ELR (cell line): Measurements from ENCODE around the gene CFAP299.
"Not testable (repeated sequence)": the region's sequence is repeated elsewhere in the genome, so short reads cannot be mapped to it uniquely, and the experiment has no call there.

ENCODE experiments used
- DNase-seq: peaks from one replicate; pipeline ENCODE4 v3.0.0-alpha.2; 2015; ENCODE audit warnings: low read depth

The CFAP299 gene

DNA sequence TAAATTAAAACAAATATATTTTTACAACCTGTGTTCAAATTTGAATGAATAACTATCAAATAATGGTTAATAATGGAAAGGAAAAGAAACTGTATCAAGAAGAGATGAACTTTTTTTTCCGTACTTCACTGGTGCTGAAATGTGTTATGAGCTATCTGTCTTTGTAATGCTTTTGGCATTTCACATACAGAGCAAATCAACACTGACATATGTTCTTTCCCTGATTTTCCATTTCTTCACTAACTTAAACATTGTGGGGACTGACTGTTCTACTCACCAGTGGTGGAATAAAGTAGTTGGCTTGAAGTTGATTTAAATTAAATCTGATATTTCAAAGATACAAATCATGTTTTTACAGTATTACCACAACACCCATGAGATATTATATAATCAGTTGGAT is 390.9 kb downstream of the CFAP299 start:
- no peak for DNase-seq

DNA sequence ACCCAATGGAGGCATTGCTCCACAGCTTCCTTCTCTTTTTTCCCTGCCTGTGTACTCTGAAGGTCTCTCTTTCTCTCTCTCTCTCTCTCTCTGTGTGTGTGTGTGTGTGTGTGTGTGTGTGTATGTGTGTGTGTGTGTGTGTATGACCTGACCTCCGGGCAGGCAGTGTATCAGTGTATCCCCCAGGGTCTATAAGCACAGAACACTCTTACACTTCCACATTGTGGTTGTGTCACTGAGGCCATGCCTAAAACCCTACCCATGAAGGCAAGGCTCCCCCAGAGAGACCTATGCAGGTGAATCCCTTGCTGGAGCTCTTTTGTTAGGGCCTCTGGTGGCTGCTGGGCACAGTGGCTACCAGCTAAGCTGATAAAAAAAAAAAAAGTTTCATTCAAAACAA is 394.6 kb downstream of the CFAP299 start:
- DNase-seq, result no peak

DNA sequence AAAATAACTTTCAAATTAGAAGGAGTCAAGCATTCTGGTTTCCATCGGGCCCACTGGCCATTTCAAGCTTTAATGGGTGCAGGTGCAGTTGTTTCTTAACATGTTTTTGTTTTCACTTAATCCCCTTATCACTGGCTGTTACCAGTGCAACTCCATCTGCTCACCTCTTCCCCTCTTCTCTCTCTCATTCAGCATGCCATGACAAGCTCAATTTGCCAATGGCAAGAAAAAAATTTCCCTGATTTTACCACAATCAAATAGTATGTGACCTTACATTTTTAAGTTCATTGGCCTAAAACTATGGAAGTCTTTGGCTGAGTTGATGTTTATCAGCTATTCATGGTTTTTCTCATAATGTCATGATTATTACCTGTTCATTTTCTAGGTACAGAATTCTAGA is 395.9 kb downstream of the CFAP299 start:
- DNase-seq, result no peak

DNA sequence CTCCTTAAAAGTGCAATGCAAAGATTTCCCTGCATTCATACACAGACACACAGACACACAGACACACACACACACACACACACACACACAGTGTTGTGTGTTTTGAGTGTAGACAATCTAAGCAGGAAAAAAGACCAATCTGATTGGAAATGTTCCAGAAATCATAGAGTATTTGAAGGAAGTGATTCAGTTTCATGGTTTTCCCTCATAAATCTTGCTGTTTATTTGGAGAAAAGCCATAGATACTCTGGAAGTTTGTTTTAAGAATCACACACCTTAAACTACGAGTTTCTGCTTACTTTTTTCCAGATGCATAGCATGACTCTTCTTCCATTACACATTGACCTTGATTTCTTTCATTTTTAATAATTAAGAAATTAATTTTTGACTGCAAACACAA is 396.5 kb downstream of the CFAP299 start:
- DNase-seq, result peak; percentile 27

DNA sequence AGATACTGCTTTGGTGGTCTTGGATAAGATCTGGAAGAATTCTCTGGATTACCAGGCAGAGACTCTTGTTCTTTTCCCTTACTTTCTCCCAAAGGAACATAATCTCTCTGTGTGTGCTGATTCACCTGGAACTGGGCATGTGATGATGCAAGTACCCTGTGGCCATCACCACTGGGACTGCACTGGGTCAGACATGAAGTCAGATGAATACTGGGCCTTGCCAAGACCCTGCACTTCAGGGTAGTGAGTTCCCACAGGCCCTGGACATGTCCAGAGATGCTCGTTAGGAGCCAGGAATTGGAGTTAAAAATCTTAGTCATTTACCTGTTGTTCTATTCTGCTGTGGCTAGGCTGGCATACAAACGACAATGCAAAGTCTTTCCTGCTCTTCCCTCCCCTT is 404.8 kb downstream of the CFAP299 start:
- DNase-seq, result no peak

DNA sequence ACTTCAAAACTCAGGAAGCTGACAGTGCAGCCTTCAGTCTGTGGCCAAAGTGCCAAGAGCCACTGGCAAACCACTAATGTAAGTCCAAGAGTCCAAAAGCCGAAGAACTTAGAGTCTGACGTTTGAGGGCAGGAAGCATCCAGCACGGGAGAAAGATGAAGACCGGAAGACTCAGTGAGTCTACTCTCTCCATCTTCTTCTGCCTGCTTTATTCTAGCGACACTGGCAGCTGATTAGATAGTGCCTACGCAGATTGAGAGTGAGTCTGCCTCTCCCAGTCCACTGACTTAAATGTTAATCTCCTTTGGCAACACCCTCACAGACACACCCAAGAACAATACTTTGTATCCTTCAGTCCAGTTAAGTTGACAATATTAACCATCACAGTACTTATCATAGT is 414.0 kb downstream of the CFAP299 start:
- DNase-seq, result not testable (repeated sequence)

DNA sequence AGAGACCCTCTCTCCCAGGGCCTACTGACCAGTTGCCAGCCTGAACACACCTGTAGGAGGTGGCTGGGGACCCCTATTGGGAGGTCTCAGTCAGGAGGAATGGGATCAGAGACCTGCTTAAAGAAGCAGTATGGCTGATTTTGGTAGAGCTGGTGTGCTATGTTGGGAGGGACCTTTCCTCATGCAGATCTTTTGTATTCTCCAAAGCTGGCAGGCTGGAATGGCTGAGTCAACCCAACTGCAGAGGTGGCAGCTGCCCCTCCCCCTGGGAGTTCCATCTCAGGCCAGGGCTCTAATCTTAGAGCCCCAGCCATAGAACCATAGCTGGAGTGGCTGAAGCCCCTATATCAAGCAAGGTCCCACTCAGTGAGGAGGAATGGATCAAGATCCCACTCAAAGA is 415.7 kb downstream of the CFAP299 start:
- DNase-seq, result no peak

DNA sequence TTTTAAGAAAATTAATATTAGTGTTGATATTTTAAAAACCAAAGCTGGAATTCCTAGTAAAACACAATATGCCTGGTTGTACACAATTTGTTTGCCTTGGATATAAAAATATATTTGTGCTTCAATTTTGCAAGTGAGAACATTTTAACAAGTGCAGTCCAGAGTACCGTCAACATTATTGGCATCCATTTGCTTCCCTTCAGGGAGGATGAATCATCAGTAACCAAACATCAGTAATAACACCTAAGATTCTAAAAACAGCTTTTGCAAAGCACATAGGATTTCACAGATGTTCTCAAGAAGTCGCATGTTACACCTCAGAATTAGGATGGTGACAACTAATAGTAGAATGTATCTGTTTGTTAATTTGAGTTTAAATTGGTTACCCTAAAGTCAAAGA is 432.4 kb downstream of the CFAP299 start:
- DNase-seq, result no peak

DNA sequence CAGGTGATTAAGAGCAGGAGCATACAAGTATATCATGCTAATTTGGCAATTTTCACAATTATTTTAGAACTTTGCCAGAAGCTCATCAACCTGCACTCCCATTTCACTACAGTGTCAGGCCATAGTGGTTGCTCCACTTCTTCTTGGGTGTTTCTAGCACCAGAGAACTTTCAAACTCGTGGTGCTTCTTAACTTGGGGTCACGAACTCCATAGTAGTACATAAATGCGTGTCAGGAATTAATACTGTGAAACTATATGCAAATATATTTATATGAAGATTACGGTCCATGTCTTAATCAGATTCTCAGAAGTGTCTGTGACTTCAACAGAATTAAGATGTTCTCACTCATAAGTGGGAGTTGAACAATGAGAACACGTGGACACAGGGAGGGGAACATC is 440.6 kb downstream of the CFAP299 start:
- no peak for DNase-seq

DNA sequence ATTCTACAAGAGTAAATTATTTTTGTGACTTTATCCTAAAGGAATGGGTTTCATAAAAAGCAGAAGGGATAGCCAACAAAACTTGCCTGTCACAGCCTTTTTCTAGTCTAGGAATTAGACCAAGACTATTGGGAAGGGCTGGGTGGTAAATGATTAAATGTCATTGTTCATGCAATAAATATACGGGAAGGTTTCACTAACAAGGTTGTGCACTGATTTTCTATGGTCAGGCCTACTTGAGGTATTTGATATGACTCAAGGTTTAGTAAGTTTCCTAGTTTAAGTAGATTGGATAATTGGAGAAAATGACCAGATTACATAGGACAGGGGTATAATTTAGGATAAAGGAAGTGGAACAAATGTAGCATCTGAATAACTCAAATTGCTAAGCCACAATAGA is 445.9 kb downstream of the CFAP299 start:
- no peak for DNase-seq

DNA sequence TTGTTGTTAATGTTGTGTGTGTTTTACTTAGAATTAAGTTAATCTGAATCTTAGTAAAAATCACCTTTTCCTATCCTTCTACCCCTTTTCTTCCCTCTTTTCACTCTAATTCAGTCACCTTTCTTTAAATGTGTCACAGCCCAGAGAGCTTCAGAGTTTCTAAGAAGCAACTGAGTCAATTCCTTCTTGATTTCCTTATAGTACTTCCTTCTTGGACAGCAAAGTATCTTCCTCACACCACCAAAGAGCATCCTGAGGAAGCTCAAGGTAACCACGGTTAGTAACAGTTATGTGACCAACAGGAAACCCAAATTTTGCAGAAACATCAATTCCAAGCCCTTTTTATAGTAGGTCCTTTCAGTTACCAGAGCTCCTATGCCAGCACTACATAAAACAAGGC is 451.8 kb downstream of the CFAP299 start:
- DNase-seq, result no peak

DNA sequence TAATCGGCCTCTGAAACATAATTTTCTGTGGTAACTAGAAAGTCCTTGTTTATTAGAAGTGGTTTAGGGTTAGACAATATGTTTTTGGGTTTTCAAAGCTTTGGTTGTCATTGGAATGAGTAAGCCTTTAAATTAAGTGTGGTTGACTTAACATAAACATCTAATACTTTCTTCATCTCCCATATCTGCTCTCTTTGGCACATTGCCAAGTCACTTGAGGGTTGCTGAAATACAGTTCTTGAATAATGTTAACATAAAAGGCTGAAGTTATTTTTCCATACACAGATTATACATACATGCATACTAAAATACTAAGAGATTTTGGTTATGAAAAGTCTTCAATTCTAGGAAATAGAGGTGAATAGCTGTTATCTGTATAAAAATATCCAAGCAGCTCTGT is 453.3 kb downstream of the CFAP299 start:
- peak; percentile 6 for DNase-seq

DNA sequence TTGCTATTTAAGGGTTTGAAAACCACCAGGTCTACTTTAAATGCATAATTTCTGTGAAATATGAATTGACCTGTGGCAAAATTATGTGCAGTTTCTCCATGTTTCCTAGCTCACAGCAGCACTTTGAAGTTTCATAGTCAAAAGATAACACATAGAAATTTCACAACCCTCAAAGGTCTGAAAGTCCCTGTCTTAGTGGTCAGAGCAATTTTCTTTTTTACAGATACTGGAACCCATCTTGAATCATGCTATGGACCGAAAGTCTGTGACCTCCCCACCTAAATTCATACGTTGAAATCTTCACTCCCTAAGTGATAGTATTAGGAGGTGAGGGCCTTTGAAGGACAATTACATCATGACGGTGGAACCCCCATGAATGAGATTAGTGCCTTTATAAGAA is 454.6 kb downstream of the CFAP299 start:
- no peak for DNase-seq

DNA sequence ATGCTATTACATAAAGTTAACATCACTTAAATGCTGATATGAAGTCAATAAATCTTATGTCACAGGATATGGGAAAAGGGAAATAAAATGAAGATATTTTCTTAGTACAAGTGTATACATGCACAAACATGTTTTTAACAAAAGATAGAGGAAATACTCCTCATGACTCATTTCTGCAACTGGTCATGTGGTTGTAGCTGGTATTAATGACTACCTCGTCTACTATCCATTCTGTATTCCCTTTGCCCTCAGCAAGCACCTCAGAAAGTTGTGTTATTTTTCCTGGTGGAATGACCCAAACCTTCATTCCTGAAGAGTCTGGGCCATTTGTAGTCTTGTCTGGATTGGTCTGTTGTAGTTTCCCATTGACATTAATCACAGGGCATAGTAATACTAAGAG is 458.1 kb downstream of the CFAP299 start:
- peak; percentile 2 for DNase-seq

DNA sequence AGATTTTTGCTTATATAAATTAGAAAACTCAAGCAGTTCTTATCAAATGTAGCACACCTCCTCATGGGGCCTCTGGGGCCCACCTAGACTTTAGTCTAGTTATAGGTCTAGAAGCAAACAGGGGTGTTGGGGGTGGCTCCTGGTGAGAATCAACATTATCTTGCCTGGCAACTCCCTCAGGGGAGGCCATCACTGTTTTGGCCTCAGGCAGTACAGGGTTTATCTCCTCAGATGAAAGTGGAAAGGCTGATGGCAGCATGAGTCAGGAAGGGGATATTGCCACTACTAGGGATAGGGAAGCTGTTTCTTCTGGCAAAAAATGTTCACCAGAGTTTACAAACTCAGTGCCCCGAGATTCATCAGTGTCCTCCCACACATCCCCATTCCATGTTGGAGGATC is 462.6 kb downstream of the CFAP299 start:
- peak; percentile 2 for DNase-seq

DNA sequence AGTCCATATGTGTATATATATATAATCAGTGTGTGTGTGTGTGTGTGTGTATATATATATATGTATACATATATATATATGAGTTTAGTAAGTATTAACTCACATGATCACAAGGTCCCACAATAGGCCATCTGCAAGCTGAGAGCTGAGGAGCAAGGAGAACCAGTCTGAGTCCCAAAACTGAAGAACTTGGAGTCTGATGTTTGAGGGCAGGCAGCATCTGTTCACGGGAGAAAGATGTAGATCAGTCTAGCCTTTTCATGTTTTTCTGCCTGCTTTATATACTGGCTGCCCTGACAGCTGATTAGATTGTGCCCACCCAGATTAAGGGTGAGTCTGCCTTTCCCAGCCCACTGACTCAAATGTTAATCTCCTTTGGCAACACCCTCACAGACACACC is 465.2 kb downstream of the CFAP299 start:
- not testable (repeated sequence) for DNase-seq

DNA sequence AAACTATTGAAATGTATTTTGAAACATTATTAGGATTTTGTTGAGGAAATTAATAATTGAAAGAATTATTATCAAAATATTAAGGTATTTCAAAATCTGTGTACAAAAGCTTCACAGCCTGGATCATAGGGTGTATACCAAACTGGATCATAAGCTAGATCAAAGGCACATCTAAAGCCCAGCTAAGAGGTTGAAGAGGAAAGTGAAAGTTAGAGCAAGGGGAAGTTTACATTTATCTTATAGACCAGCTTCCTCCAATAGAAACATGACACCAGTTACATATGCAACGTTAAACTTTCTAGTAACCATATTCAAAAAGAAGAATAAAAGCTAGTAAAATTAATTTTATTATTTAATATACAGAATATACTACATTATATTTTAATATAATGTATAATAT is 467.8 kb downstream of the CFAP299 start:
- no peak for DNase-seq

DNA sequence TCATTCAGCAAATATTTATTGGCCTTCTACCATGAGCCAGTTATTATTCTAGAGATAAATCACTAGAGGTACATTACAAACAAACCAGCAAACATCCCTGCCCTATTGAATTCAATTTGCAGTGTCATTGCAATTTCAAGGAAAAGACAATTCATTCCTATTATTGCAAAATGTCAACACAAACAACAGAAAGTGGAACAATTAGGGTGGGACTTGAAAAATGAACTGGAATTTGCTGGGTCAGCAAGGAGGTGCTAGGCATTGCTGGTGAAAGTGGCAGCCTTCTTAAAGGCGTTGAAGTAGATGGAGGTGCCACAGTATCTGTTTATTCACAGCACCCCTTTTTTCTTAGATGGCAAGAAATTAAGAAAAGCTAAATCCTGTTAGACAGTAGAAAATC is 470.9 kb downstream of the CFAP299 start:
- no peak for DNase-seq

DNA sequence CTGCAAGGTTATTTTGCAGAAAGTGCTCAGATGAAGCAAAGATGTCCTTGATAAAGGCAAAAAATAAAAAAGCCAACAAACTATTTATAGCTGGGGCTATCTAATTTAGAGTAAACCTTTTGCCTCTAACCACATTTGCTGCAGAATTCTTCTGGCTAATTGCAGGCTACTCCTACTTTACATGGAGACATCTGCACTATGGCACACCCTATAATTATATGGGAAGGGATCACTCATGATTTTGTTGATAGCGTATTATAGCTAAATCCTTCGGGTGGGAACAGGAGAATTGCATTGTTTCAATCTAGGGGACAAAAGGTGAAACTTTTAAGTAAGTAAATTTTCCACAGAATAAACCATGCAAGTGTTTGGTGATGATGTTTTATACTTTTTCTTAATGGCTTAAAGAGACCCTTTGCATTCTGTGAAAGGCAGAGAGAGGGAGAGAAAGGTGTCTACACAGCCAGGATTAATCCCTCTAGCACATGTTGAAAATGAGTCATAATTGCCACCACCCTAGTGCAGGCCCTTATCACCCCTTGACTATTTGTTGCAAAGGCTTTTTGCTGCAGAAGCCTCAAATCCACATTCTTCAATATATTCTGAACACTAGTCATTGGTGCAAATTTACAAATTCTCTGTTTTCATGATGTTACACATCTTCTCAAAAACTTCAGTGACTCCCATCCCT is 473.7 kb downstream of the CFAP299 start:
- no peak for DNase-seq

DNA sequence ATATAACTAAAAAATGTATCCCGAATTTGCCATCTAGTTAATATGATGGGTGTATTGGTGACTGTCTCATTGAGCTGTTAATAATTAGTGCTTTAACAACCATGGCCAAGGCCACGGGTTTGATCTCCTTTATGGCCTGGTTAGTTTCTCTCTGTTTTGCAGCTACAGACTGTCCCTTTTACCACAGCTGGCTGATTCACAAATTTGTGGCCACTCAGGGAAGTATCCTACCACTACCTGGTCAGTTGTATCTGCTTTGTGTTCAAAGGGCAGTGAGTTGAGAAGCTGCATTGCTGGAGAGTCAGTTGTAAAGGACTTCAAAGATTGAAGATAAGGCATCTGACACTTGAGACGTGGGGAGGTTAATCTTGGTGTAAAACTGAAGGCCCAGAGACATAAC is 475.9 kb downstream of the CFAP299 start:
- DNase-seq, result no peak

DNA sequence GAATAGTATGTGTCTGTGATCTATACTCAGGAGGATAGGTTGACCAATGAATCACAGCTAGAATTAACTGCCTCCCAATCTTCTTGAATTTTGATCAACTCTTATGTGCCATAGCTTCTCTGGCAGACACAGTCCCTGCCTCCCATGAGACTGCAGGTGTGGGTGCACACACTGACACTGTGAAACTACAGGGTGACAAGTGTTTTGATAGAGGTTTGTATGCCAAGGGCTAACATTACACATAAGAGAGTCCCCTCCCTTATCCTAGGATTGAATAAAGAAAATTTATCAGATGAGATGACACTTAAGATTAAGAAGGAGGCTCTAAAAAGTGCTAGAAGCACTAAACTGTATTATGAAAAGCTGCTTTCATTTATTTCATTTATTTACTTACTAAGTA is 476.6 kb downstream of the CFAP299 start:
- DNase-seq, result no peak

DNA sequence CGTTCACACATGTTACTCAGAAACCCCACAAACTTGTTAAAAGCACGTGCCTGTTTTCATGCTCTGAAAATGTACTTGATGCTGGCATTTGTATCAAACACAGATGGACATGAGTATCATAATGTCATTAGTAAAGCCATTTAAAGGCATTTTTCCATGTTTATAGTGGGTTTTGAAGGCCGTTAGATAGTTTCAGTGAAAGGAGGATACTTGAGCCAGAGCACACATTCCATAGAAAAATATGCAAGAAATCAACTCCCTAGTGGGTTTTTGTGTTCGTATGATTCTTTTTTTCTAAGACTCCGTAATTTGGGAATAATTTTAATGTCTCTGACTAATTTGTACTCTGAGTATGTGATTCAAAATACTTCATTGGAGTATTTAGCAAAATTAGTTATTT is 478.7 kb downstream of the CFAP299 start:
- DNase-seq, result no peak

DNA sequence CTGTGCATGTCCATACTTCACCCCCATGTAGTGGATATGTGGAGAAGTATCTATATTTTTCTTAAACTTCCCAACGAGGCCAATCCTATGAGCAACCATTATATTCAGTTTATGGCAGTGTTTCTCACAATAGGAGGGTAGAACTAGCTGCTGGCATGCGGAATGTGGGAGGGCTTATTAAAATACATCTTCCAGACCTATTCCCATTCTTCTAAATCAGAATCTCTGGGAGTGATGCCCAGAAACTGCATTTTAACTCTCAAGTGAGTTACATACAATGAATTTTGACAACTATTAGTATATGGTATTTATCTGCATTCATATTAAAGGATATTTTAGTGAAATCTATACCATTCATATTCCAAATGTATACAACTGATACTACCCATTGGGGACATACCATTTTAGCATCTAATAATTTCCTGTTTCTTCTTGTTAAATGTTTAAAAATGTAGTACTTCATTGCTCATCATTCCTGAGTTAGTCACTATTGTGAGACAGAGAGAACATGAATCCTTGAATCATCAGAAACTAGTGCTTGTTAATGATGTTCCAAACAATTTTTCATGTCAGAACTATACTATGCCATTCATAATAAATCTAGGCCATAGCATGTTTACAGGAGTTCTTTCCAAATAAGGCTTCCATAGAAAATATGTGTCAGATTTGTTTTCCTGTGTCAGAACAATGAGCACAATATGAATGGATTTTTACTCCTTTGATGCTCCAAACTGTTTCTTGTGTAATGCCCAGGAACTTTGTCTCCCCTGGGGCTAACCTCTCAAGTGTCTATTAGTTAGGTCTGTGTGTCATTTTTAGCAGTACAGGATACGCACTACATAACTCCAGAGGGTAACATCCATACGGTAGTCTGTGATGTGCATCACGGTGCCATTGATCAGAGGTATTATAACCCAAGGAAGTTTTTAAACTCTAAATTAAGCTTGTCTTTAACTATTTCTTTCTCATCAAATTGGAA is 496.1 kb downstream of the CFAP299 start:
- DNase-seq, result peak; percentile 28
